GM21447 (cell line): ENCODE data around the gene TMEM63B.
"Not testable (repeated sequence)": the region's sequence is repeated elsewhere in the genome, so short reads cannot be mapped to it uniquely, and the experiment has no call there.

ENCODE experiments used
- ATAC-seq: cut with Tn5 transposase; IDR thresholded peaks from one replicate; pipeline ENCODE4 v1.9.1; 2021; ENCODE audit not compliant: unreplicated experiment

TMEM63B gene

DNA sequence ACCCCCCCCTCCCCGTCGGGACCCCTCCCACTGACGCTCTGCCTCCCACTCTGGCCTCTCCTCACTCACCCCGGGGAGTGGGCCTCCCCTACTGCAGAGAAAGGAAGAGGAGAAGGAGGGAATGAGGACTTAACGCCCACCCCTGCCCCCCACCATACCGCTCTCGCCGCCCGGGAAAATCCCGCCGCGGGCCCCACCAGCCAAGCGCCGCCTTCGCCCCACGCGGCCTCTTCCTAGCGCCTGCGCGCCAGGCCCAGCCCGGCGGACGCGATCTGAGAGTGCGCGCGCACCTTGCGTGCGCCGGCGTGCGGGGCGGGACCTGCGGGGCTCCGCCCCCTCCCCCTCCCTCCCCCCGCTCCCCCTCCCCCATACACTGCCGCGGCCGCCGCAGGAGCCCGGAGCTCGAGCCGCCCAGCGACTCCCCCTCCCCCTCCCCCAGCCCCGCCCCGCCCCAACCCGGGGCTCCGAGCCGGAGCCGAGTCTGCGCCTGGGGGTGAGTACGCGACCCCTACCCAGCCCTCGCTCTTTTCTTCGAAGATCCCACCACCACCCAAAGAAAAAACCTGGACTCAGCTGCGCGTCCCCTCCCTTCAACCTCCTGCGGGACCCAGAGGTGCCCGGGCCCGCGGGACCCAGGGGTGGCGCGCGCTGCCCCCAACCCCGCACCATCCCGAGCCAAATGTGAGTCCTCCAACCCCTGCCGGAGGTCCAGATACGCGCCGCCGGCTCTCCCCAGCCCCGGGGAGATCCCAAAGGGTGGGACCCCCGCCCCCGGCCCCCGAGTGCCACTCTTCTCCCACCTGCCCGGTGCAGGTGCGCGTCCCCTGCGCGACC is at the start of gene TMEM63B, which contains the start of gene MRPL14:
TSS of gene TMEM63B (plus strand) at position 369 of the 834 bp plus-strand sequence. CDS start 7,031 bp downstream, outside the sequence.
TSS of gene MRPL14 (minus strand) at position 267 of the 834 bp plus-strand sequence. CDS start 10,841 bp downstream, outside the sequence.
- ATAC-seq: peak; percentile 61

DNA sequence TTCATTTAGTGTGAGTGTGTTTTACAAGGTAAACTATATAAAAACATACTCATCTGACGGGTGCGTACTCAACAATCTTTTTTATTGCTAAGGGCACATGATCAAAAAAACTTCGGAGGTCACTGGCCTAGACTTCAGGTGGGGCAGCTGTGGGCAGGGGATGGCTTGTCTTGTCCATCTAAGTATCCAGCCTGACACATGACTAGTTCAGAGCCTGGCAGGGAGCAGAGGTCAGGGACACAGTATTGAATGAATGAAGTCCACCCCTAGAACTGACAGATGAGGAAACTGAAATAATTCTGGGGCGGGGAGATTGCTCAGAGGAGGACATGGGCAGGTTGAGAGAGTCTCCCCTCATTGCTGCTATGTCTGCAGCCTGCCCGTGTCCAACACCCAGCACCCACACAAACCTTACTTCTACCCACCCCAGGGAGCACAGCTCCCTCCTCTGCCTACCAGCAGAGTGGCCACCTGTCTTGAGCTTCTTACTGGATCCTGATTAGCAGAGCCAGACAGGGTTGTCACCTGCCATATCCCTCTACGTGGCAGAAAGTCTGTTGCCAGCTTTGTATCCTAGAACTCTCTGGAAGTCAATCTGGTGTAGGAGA is 49.0 kb upstream of the TMEM63B start:
- ATAC-seq: no peak

DNA sequence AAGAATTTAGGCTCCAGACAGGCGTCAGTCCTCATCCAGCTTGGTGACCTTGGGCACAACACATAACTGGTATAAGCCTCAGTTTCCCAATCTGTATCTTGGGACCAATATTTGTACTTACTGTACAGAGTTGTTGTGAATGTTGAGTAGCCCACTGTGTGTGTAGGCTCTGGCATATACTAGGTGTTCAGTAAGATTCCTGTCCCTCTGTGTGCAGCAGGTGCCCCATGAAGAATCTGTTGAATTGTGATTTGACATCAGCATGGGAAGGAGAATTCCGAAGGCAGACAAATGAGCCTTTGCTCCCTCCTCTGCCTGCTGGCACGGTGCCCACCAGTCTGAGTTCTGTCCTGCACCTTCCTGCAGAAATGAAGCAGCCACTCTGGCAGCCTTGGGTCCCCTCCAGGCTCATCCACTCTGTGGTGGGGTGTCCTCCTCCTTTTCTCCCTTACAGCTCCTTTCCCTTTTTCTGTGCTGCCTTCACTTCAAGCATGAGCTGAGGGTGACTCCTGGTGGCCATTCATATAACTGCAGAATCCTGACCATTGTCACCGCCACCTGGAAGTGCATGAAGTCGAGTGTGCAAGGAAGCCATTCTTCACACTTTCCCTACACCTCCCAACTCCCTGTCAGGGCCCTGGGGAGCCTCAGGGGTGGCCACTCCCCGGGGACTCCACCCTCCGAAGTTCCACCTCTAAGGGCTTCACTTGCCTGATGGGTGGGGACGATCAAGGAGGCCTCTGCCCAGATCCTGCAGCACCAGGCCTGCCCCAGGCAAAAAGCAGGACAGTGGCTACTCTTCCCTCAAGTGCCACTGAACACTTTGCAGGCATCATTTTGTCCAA is 48.3 kb upstream of the TMEM63B start:
- ATAC-seq: no peak

DNA sequence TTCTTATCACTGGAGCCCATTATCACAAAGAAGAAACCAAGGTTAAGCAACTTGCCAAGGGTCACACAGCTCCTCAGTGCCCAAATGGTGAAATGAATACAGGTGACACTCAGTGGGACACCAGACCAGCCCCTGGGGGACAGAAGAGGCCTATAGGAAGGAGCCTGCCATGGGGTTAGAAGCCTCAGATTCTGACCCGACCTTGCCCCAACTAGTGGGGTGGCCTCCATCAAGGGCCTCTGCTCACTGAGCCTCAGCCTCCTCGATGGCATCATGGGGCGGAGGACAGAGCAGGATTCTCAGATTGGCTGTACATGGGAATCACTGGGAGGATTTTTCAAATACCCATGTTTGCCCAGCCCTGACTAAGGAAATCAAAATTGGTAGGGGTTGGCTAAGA is 47.7 kb upstream of the TMEM63B start:
- ATAC-seq: no peak

DNA sequence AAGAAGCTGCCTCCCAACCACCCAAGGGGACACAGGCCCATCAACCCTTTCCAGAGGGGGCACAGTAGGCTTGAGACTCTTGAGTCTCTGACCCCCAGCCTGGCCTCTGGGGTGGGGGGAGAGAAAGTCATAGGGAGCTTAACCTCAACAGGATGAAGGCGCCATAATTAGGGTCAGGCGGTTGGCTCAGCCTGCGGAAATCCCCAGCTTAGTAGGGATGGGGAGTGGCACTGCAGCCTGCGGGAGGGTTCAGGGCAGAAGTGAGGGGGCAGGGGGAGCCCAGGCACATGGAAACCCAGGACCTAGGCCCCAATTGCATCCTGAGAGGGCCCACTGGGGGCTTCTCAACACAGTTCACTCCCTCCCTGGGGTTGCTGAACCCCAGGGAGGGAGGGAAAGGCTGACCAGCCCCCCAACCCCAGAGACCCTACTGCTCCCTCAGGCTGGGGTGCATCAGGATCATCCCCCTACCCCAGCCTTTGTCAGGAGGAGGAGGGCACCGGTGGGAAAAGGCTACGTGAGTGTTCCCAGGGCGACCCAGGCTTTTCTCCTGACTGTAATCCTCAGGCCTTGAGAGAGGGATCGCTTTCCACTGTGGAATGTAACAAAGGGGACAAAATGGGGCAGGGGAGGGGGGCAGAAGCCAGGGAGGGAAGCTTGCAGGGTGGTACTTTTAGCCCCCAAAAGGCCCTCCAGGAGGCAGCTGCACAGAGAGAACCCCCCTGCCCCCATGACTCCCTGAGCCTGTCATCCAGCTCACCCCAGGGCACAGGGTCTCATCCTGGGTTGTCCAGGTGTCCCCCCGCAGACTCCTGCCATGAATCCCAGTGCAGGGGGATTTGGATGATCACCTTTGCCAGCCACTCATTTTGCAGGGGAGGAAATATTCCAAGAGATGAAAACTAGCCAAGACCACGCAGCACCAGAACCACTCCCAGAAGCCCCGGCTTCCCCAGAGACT is 46.5 kb upstream of the TMEM63B start:
- no peak for ATAC-seq

DNA sequence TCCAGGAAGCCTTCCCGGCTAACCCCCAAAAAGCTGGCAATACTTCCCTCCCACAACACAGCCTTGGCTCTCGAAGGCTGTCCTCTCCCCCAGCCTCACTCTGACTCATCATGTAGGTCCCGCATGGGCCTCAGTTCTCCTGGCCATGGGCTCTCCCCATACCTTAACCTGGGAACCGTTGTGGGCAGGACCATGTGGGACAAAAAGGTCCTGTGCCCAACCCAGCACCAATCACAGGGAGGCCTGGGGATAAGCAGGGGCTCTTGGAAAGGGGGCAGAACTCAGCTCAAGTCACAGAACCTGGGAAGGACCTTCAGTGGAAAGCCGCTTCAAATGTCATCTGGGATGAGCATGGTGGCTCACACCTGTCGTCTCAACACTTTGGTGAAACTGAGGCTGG is 45.6 kb upstream of the TMEM63B start:
- no peak for ATAC-seq

DNA sequence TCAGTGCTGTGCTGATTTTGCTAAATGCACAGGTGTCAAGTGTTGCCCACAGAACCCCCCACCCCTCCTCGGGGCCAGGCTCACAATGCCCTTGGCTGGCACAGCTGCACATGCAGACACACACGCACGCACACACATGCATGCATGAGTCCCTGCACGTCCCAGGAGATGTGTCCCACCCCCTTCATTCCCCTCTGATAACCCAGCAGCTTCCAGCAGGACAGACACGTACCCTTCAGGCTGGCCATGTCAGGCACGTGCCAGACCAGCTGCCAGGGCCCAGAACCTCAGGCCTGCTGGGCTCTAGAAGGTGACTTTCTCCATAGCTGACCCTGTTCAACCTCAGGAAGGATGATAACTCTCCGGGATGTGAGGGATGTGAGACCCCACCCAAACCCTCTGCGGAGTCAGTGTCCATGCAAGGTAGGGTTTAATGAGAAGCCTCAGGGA is 44.5 kb upstream of the TMEM63B start:
- no peak for ATAC-seq

DNA sequence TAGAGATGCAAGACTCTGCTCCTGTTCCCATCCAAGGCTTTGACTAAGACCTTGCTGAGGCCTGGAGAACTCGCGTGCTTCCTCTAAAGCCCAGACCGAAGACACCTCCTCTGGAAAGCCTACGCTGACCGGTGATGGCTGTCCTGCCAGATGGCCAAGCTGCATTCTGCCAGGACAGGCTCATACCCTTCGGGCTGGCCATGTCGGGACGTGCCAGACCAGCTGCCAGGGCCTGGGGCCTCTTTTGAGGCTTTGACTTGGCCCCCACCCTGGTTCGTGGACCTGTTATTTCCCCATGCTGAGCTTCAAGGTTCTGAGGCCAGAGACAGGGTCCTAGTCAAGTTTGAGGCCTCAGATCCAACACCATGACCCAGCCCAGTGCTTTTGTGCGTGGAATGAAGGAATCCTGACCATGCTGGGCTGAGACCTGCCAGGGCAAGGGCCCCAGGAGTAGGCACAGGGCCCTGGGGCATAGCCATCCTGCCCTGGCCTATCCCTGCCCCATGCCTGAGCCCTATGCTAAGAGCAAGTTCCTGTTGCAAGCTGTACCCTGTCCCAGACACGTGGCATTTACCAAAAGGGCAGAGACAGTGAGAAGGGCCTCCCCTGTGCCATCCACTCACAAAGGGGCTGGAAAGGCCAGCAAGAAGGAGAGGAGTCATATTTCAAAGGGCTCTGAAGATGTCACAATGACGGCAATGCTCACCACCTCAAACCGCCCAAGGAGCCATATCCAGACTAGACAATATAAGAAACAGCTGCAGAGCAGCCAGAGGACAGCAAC is 42.9 kb upstream of the TMEM63B start:
- no peak for ATAC-seq

DNA sequence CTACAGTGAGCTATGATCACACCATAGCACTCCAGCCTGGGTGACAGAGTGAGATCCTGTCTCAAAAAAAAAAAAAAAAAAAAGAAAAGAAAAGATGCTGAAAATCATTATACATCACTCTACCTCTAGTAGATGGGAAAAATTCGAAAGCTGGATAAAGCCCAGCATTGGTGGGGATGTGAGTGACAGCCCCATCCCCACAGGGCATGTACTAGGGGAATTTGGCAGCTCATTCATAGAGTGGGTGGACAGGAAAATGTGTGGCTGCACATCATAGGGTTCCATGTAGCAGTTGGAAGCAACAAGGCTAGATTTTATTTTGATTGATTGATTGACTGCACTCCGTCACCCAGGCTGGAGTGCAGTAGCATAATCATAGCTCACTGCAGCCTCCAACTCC is 42.1 kb upstream of the TMEM63B start:
- ATAC-seq: no peak

DNA sequence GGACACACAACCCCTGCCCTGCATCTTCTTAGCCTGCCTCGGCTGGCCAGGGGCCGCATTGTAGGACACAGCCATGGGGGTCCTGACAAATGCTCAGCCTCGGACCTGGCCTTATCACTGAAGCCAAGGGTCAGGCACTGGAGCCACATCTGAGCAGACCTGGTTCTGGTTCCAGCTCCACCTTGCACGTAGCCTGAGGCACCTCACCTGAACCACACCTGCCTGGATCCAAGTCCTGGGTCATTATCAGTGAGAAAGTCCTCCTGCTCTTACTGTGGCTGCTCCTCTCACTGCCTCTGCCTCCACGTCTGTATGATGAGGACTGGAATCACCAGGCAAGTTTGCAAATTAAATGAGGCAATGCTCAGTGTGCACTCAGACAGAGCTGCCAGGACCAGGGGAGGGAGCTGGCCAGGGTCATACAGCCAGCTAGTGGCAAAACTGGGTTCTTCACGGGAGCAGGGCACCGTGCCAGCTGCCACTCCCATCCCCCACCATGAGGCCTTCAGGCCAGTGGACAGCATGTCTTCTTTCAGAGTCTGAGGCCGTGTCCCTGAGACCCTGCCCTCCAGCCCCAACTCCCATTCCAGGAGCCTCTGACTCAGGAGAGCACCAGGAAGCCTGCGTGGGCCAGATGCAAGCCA is 40.3 kb upstream of the TMEM63B start:
- ATAC-seq: no peak

DNA sequence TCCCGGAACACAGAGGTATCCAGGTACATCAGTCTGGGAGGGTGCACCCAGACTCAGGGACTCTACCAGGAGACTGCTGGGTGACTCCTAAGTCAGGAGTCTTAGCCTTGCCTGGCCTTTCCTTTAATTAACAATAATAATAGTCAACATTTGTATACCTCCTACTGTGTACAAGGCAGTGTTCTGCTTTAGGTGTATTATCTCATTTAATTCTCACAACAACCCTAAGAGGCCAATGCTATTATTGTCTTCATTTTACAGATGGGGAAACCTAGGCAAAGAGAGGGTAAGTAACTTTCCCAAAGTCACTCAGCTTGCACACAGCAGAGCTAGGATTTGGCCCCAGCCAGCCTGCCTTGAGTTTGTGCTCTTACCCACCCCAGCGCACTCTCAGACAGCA is 39.7 kb upstream of the TMEM63B start:
- ATAC-seq: no peak

DNA sequence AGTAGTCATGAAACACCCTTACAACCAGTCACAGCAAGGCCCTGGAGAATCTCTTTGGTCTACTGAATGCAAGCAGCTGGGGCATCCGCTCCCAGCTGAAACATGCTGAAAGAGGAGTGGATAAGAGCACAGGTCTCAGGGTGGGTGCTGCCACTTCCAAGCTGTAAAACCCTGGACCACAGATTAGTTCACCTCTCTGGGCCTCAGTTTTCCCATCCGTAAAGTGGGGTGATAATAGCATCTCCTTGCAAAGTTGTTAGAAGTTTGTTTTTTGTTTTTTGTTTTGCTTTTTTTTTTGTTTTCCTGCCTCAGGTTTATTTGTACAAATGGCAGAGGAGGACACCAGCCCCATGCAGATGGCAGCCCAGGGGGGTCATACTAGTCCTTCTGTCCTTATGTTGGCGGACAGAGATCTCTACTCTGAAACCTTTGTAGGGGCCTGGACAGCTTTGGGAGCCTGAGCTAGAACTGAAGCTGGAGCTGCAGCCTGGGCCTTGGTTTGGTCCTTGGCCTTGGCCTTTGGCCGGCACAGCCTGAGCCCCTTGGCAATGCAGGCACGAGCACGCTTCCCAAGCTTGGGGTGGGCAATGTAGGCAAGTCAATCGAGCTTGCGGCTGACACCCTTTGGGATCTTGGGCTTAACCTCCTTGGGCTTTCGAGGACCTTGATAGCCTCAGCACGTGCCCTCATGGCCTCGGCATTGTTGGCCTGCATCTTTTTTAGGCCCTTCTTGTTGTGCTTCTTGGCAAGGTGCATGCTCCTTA is 38.3 kb upstream of the TMEM63B start:
- ATAC-seq: no peak

DNA sequence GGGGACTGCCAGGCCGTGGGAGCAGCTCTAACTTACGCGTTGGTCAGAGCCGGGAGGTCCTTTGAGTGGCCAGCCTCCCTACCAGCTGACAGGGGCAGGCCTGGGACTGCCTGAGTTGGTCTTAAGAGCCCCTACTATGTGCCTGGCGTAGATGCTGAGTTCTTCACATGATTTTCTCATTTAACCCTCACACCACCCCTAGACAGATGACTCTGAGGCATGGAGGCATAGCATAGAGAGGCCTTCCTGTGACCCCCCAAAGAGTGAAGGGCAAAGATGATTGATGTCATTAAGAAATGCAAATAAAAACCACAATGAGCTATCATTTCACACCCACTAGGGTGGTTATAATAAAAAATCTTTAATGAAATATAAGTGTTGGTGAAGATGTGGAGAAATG is 36.9 kb upstream of the TMEM63B start:
- no peak for ATAC-seq

DNA sequence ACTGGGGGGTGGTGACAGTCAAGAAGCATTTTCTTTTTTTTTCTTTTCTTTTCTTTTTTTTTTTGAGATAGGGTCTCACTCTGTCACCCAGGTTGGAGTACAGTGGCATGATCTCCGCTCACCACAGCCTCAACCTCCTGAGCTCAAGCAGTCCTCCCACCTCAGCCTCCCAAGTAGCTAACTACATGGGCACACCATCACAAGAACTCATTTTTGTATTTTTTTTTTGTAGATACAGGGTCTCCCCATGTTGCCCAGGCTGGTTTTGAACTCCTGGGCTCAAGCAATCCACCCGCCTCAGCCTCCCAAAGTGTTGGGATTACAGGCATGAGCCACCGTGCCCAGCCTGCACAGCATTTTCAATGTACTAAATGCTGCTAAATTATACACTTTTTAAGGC is 36.0 kb upstream of the TMEM63B start:
- ATAC-seq: not testable (repeated sequence)

DNA sequence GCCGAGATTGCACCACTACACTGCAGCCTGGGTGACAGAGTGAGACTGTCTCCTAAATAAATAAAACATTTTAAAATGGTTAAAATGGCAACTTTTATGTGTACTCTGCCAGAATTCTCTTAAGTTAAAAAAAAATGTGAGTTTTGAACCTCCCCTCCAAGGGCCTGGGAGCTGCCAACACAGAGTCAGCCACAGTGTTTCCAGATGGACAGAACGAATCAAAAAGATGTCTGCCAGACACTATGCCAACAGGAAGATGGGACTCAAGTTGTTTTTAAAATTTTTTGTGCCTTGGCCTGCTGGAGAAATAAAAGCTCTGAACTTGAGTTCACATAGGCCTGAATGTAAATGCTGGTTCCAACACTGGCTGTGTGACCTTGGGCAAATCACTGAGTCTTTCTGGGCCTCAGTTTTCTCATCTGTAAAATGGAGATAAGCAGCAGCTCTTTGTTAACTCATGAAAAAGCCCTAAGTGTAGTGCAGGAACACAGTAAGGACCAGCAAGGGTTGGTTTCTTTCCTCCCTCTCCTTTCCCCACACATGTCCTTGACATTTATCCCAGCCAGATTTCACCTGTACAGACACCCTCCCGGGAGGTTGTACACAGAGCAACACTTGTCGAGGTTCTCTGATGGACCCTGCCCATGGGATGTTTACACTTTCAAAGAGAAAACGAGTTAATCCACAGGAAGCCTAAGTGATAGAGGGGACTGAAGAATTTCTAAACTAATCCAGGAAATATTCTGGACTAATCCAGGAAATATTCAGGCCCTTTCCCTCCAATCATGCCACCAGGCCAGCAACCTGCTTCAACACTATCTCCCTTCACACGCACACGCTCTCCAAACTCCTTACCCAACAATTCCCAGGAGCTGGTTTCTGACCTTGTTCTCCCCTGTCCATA is 35.1 kb upstream of the TMEM63B start:
- no peak for ATAC-seq

DNA sequence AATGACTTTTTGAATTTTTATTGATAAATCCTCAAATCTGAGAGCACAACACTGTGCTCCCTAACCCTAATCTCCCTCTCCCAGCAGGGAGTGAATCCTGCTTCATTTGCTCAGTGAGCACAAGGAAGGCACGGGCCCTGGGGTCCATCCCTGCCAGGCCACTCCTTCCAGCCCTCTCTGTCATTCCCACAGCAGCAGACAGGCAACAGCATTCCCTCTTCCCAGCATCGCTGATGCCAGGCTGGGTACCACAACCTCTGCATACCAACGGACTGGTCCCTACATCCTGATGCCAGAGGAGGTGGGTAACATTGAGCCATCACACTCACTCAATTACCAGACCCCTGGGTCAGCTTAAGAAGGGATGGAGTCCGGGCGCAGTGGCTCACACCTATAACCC is 34.3 kb upstream of the TMEM63B start:
- no peak for ATAC-seq

DNA sequence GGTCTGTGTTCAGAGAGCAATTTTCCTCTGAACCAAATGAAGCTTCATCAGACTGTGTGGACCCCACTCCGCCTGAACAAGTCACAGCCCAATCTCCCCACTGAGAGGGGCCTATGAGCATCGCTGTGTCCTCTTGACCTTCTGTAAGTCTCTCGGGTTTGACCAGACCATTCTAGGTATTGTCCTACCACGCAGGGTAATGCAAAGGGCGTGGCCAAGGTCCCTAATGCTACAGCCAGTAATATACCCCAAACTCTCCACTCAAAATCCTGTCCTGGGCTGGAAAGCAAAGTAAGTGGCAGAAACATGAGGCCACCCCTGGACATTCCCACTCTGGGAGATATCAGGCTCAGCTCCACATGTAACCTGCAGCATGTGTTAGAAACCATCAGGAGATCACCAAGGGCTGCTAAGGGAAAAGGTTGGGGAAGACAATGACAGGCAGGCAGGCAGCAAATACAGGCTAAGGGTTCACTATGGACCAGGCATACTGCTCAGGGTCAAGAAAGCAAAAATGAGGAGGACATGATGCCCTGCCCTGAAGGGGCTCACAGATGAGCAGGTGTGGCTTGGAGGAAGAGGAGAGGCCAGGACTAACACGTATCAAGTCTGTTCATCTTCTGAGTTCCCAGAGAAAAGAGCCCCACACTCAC is 33.5 kb upstream of the TMEM63B start:
- ATAC-seq: no peak
